Thyroid gland (tissue), 4 donors: Measurements from ENCODE around the gene MET.

ENCODE experiments used
- CTCF ChIP-seq, 6 experiments: fragments of 200-600 bp in 3 of 6; fragments of 450-650 bp in 3 of 6; sonication (generic) in 3 of 6; IDR thresholded peaks; one replicate each; pipeline ENCODE4 v1.5.1; 2016 to 2019; ENCODE audit warnings: antibody characterized with exemption in 6 of 6, mild to moderate bottlenecking in 2 of 6, inconsistent platforms in 1 of 6, moderate library complexity in 1 of 6
- POLR2A ChIP-seq, 2 donors: fragments of 450-650 bp; IDR thresholded peaks; one replicate each; pipeline ENCODE4 v1.6.1; 2017; ENCODE audit warnings: antibody characterized with exemption in 2 of 2, mild to moderate bottlenecking in 2 of 2, moderate library complexity in 1 of 2

- TF ChIP-seq CTCF (IDR thresholded peaks at IDR 0.05) (no peak), POLR2A (IDR thresholded peaks at IDR 0.05) (no peak)
These were observed 163.0 kb downstream of the MET start for GRCh38 chr7:116834815-116835504.
